CD4-positive, alpha-beta T cell treated with Interleukin-17A for 1 hour (primary cell): ENCODE measurements around the gene SBF2.
"Not testable (repeated sequence)": the region's sequence is repeated elsewhere in the genome, so short reads cannot be mapped to it uniquely, and the experiment has no call there.

Experiments used
- DNase-seq: peaks from one replicate; pipeline ENCODE4 v3.0.0-alpha.2; 2020

Gene SBF2

DNA sequence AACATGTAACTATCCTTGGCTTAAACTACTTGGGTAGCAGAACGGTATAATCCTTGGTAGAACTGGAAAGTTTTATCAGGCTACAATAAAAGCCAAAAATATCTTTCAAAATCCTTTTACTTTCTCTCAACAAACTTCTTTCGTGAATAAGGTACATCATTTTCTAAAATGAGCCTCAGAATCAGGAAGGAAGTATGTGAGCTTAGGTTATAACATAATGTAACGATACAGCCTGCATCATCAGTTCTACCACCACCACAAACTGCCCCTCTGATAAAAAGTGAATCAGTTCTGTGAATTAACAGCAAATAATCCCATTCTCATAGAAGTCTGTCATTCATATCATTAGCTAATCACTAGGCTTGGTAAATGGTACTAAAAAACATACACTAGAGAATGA lies 244.3 kb downstream of the SBF2 start:
- DNase-seq, result no peak

DNA sequence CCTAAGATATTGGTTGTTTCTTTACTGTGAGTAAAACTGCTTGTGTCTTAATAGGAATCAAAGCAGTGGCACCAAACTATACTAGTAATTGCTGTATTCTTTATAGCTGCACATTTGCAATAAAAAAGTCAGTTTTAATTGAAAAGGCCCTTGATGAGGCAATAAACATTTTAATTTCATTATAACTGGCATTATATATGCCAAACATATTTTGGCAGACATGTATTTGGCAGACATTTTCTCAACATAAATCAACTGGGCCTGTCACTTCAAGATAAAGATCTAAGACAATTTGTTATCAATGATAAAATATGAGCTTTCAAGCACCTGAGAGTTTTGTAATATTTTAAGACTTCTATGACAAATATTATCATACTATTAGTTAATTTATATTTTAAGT lies 245.7 kb downstream of the SBF2 start:
- no peak for DNase-seq

DNA sequence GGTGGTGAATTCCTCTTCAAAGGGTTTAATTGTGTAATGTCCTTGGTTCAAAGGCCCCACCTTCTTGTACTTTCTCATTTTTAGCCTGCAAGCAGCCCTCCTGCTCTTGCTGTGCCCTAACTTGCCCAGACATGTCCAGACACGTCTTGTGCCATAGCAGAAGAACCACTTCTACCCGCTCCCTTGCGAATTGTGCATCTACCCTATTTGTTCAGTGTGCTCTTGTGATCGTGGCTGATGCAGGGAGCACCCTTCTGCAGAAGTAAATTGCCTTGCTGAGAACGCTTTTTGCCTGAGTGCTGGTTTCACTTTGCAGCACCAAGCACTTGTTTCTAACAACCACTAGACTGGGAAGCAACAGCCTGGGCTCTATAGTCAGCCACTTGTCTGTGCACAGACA lies 249.4 kb downstream of the SBF2 start:
- no peak for DNase-seq

DNA sequence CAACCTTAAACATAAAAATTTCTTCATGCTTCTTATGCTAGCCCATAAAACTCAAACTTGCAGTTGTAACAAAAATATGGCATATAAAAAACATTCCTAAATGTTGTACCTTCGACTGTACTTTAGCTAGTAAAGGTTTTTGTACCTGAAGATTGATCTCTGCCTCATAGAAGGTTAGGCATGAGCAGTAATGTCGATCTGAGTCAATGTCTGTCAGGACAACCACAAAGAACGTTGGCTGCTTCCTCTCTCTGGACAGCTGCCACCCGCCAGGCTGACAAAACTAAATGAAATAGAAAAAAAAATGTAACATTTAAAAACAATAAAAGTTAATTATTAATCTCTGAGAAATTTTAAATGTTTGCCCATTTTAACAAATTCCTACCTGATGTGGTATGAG lies 251.3 kb downstream of the SBF2 start:
- no peak for DNase-seq

DNA sequence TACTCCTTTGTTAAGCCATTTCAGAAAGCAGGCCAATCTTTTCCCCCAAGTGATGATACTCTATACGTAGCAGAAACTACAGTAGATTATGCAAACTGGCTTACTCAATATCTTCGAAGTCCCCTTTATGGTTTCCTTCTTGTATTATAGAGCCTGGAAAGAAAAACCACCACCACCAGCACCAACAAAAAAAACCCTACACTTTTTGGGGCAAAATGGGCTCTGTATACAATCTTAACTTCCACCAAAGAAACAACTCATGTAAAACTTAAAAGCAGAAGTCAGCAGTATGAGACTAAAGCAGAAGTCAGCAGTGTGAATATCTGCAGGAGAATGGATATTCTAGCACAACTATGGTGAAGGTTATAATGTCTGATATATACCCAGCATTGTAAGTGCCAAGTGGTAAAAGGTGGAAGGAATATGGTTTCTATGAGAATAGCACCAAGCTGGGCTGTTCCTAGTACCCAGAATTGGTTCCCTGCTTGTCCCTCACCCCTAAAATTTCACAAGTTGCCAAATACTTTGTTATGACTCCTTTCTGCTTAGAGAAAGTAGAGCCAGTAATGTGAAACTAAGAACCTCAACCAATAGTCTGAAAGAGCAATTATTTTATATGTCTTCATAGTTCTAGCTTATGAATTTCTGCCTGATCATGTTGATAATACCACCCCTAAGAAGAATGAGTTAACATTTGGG lies 252.1 kb downstream of the SBF2 start:
- DNase-seq, result no peak

DNA sequence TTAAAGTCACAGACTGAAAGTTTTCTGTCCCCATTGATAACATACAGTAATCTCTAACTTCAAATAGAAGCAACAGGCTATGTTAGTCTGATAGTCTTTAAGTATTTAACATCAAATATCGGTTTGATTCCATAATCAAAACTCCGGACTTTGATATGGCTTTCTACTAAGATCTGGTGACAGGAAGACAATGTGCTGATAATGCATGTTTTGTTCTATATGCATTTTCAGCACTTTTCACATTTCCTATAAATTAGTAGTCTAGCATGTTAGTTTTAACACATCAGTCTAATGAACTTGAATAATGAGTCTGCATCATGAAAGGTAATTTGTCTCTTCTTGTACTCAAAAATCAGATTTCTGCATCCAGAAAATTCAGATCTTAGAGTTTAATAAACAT lies 252.7 kb downstream of the SBF2 start:
- no peak for DNase-seq

DNA sequence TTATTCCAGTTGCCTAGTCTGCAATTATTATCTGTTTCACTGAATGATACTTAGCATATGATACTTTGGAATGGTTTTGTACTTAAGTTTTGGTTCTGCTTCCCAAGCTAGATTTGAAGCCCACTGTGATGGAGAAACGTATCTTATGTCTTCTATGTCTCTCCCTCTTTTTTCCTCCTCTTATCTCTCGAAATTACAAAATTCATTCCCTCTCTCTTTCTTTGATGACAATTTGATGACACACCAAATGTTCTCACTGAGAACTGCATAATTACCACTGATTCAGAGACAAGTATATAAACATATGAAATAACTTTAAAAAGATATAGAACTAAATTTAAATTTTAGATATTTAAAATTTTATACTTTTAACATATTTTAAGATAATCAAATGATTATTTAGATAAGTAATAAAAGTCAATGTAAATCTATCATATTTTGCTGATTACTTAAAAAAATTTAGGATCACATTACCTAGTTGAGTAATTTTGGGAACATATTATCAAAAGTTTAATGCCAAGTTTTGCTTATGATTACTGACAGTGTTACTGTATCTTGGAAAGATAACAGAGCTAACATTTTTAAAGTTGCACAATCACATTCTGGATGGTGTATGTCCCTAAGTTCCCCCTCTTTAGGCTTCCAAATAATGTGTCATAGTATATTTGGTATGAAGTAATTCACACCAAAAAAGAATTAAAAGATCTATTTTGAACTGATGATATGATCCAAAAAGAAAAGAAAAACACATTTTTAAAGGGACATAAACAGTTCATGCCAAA lies 255.3 kb downstream of the SBF2 start:
- DNase-seq, result no peak

DNA sequence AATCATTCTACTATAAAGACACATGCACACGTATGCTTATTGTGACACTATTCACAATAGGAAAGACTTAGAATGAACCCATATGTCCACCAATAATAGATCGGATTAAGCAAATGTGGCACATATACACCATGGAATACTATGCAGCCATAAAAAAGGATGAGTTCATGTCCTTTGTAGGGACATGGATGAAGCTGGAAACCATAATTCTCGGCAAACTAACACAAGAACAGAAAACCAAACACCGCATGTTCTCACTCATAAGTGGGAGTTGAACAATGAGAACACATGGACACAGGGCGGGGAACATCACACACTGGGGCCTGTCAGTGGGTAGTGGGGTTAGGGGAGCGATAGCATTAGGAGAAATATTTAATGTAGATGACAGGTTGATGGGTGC lies 258.1 kb downstream of the SBF2 start:
- DNase-seq, result not testable (repeated sequence)

DNA sequence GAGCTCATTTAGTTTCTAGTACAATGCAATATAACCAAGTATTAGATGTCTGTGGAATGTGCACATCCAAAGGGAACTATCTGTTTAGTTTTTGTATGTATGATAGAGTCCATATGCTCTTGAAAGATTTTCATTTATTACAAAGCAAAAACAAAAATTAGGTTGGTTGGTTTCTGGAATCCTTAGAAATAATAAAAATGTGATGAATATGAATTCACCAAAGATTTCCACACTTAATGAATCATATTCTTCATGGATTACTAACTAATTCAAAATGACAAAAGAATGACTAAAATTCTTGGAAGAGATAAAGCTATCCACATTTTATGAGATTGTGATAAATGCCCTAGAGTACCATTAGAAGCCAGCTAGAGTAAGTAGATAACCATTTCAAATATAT lies 261.1 kb downstream of the SBF2 start:
- DNase-seq, result no peak

DNA sequence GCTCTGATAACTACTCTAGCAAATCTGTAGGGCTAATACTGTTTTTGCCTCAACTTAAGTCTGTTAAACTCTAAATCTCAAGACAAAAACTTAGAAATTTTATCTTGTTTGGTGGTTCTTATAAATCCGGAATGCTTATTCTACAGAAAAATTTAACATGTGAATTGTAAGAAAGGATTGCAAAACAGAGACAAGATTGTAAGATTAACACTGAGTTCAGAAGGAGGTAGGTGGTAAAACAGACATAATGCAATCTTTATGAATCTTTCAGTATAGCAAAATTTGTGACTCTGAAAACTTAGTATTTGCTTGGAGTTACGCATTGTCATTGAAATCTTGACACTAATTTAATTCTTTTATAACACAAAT lies 263.9 kb downstream of the SBF2 start:
- no peak for DNase-seq

DNA sequence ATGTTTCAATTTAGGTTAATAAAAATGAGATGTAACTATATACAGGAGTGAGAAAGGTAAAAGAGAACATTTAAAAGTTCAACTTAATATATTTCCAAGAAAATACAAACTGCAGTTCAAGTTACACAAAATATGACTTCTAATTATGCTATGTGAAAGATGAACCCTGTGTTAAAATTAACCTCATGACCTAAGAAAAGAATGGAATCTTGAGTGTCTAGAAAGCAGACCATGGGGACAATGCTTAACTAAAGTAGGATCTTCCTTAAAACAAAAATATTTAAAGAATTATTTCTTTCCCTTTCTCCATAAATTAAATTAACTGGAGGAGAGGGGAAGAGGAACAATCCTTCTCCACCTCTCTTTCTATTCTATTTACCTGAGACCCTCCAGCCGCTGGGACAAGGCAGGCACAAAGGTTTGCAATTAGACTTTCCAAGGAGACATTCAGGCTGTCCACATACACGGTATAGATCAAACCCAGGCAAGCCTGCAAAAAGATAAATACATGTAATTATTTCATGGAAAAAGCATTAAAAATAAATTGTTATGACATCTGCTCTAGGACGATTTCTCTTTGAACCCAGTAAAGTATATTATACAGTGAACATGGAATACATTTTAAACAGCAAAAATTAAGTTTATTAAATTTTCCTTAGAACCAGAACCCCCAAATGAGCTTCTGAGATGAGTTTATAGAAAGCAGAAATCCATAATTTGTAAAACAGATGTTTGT lies 264.5 kb downstream of the SBF2 start:
- no peak for DNase-seq

DNA sequence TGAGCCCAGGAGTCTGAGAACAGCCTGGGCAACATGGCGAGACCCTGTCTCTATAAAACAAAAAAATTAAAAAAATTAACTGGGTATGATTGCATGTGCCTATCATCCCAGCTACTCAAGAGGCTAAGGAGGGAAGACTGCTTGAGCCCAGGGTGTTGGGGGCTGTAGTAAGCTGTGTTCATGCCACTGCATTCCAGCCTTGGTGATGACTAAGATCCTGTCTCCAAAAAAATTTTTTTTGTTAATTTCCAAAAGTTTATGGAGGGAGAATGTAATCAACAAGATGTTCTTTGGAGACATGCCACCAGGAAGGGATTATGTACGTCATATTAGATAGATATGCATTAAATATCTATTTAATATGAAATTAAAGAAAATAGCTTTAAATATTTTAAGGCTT lies 267.5 kb downstream of the SBF2 start:
- DNase-seq, result no peak

DNA sequence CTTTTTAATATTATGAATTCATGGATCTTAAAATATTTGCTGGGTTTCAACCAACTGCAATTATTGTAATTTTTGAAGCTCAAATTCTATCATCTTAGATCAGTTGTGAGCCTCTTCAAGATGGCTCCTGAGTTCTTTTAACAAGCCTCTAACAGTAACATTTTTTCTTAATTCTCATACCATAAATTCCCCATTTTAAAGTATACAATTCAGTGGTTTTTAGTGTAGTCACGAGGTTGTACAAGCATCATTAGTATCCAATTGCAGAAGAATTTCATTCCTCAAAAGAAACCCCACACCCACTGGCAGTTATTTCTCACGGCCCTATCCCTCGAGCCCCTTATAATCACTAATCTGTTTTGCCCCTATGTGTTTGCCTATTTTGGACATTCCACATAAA lies 270.8 kb downstream of the SBF2 start:
- no peak for DNase-seq

DNA sequence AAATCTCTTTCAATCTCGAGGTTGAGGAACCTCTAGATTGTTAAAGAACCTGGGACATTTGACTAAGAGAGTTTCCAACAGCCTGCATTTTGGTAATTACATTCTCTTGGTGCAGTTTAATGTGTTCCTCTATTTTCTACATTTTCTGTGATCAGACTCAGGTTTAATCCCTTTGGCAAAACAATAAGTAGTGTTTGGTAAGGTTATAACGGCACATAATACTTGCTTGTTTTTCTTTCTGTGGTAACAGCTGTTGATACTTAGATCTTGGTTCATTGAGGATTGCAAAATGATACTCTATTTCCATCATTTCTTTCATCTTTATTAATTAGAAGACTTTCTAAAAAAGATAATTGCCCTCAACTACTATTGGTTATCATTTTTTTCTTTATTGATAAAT lies 271.3 kb downstream of the SBF2 start:
- DNase-seq, result no peak

DNA sequence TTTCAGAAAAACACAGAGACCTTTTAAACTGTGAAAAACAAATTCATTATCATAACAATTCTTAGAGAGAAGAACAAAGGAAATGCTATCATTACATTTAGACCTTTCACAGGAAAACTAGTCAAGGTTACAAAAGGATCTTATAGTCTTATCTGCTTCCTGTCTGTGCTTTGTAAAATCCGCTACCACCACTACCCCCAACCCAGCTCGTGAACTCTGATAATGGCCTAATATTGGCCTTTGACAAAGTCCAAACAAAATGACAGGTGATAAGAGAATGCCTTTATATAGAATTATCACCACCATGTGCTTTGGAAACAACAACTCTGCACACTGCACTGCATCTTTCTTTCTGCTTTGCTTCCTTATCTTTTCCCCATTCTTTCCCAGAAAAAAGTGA lies 272.5 kb downstream of the SBF2 start:
- DNase-seq, result no peak

DNA sequence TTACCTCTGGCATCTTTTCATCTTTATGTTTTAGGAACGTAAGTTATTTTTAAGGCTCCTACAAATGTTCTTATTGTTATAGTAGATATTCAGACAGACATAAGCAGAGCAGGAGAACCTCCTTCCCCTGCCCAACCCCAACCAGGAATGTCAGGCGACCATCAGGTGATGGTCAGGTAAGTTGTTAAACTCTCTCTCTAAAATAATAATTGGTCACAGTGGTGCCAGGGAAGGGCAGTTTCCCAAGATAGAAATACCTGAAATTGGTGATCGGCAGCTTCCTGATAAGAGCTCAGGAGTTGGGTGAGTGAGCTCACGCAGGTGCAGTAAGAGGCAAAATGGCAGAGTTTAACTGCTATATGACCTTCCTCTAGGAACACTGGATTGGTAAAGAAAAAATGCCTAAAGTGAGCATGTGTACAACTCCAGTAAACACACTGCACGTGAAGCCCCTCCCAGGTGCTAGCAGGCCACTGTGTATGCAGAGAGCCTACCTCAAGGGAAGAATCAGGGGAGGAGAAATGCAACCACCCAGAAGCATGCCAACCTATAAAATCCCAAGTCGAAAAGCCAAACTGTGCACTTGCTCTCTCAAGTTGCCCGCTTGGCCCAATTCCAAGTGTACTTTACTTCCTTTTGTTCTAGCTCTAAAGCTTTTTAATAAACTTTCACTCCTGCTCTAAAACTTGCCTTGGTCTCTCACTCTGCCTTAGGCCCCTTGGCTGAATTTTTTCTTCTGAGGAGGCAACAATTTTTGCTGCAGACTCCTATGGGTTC lies 273.9 kb downstream of the SBF2 start:
- no peak for DNase-seq

DNA sequence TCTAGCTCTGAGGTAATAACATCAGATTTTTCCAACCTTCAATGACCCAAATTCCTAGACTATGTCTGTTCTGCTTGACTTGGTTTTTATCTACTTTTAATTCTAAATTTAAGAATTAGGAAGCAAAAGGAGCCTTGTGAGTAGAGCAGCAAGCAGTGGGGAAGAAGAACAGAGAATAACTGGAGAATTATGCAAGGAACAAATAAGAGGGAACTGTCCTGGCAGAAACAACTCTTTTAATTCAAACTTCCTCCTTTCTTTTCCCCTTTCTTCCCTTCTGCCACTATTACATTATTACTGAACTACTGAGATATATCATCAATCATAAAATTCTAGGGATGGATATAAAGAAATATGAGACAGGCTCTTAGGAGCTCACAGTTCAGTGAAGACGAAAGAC lies 276.1 kb downstream of the SBF2 start:
- no peak for DNase-seq

DNA sequence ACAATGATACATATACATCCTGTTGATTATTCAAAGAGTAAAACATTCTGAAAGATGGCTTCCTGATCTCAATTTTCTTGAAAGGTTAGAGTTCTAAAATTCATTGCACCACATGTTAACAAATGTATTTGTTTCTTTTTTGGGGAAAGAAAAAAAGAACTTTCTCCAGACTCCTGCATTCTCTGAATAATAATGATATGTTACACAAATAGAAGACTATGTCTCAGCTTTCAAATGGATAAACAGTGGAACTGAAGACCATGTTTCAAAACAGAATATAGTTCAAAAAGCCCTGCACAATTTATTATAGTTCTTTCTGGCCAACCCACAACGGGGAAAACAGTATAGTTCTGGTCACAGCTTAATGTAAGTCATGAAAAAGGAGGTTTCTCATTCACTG lies 277.0 kb downstream of the SBF2 start:
- no peak for DNase-seq

DNA sequence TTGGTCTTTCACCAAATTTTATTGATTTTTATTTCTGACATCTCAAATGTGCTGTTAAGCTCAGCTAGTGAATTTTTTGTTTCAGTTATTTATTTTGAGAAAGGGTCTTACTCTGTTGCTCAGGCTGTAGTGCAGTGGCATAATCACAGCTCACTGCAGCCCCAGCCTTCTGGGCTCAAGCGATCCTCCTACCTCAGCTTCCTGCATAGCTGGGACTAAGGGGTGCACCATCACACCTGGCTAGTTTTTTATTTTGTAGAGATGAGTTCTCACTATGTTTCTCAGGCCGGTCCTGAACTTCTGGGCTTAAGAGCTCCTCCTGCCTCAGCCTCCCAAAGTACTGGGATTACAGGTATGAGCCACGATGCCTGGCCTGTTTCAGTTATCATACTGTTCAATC lies 282.0 kb downstream of the SBF2 start:
- DNase-seq, result no peak

DNA sequence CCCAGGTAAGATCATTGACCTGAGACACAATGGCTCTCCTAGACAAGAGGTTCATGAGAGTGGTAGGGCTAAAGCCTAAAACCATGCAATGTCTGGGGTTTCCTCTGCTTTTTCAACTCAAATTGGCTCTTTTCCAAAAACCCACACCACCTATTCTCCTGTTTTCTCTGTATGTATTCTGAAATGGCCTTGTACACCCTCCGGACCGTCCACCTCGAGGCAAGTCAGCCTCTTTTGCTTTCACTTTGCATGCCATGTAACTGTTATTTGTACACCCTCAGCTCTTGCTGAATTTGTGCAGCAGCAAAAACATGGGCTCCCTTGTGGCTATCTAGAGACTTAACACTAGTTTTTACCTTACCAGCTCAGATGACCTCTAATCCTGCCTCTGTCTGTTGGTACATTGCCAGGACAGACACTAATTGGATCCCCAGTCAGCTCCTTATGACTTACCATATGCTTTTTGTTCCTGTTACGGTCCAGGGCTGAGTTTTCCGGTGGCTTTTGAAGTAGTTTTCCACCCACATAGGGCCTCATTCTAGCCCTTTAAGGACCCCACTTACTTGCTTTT lies 288.0 kb downstream of the SBF2 start:
- no peak for DNase-seq

DNA sequence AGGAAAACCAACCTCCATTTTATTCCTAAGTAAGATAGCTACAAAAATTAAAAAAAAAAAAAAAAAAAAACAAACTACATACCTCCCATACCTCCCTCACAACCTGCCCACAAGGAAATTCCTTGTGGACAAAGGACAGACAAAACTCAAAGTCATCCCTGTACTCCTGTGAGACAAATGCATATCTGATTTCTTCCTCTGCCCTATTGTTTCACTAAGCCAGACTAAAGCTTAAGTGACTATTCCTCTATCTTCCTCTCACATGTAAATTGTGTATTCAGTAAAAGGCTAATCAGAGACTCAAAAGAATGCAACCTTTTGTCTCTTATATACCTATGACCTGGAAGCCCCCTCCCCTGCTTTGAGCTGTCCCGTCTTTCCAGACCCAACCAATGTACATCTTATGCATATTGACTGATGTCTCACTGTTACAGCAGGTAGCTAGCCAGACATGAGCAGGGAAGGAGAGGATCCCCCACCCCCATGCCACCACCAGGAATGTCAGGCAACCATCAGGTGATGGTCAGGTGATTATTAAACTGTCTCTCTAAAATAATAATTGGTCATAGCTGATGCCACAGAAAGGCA lies 289.4 kb downstream of the SBF2 start:
- DNase-seq, result no peak

DNA sequence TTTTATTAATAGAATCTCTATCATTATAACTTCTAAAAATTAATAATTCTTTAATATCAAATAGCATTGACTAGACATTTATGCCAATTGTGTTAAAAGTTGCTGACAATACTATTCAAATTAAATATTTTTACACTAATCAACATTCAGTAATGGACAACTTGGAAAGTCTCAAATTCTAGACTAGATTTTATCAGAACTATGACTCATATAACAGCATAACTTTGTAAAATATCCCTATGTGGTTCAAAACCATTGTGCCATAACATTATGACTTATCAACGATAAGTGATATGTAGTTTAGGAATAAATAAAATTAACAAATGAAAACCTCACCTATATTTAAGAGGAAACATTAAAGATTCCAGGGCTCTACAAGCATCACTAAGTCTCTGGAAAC lies 291.8 kb downstream of the SBF2 start:
- DNase-seq, result no peak

DNA sequence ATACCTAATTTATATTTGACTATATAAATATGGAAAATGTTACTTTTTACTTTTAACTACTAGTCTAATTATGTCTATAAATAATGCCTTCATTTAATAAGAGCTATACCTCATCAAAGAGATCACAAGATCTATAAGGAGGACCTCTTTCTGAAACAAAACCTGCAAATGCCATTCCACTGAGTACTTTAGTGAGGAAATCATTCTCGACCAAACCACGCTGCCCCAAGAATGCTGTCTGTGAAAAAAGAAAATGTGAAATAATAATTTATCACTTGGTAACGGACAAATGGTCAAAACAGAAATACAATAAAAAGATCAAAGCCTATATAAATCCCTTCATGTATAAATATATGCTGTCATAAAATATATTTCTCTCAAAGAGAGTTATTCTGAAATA lies 301.7 kb downstream of the SBF2 start:
- no peak for DNase-seq
